HG03103 (cell line): ENCODE data around the gene IPMK.
"Not testable (repeated sequence)": the region's sequence is repeated elsewhere in the genome, so short reads cannot be mapped to it uniquely, and the experiment has no call there.

ENCODE experiments used
- ATAC-seq: cut with Tn5 transposase; IDR thresholded peaks from one replicate; pipeline ENCODE4 v1.9.1; 2021; ENCODE audit warnings: low read depth; ENCODE audit not compliant: unreplicated experiment

The IPMK gene

DNA sequence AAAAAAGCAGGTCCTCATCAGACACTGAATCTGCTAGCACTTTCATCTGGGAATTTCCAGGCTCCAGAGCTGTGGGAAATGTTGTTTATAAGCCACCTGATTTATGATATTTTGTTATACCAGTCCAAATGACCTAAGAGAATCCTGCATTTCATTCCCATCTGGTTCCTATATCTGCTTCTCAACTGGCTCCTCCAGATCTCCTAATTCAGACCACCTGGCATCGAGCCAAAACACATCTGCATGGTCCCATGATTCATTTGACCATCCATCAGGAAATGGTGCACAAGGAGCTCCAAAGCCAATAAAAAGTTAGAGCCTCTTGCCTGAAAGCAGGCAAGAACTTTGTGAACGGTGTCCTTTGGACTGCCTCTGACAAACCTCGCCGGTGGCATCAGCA lies 108.9 kb downstream of the IPMK start:
- ATAC-seq: no peak

DNA sequence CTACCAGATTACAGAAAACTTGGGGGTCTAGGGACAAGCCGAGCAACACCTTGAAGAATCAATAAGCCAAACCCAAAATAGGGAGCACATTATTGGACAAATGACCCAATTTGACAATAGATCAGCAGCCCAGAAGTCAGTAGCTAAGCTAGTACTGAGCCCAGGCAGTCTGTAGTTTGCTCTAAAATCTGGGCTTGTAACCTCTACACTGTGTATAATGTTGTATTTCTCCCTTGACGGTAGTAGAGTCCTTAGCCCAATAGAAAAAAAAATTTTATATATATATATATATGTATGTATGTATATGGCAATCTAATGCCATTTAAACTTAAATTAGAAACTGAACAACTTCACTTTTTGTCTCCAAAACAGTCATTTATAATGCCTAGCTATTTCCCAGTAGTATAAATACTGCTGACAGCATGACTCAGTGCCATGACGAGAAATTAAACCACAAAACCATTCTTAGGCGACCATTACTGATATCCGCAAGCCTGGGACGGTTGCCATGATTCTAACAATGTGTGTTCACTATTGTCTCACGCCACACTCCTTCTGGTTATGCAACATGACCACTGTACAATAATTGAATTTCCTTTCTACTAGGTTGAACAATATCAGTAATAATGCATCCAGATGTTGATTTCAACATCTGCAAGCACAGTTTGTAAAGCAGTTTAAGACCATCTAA lies 110.5 kb downstream of the IPMK start:
- no peak for ATAC-seq

DNA sequence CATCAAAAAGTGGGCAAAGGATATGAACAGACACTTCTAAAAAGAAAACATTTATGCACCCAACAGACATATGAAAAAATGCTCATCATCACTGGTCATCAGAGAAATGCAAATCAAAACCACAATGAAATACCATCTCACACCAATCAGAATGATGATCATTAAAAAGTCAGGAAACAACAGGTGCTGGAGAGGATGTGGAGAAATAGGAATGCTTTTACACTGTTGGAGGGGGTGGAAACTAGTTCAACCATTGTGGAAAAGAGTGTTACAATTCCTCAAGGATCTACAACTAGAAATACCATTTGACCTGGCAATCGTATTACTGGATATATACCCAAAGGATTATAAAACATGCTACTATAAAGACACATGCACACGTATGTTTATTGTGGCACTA lies 111.8 kb downstream of the IPMK start:
- ATAC-seq: not testable (repeated sequence)

DNA sequence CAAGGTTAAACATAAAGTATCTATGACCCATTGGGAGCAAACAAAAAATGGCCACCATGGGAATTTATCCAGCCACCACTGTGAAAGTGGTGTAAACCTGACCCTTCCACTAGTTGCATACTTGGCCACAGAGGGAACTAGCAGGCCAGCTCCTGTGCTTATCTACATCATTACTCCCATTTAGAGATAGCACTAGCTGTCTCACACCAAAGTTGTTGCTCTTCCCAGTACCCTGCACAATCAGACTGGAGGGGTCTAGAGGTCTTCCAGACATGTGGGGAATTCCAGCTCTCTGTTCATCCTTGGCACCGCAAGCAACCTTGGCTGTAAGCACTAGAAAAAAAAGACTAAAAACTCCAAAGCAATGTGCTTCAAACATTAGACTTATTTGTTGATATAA lies 113.9 kb downstream of the IPMK start:
- ATAC-seq: no peak

DNA sequence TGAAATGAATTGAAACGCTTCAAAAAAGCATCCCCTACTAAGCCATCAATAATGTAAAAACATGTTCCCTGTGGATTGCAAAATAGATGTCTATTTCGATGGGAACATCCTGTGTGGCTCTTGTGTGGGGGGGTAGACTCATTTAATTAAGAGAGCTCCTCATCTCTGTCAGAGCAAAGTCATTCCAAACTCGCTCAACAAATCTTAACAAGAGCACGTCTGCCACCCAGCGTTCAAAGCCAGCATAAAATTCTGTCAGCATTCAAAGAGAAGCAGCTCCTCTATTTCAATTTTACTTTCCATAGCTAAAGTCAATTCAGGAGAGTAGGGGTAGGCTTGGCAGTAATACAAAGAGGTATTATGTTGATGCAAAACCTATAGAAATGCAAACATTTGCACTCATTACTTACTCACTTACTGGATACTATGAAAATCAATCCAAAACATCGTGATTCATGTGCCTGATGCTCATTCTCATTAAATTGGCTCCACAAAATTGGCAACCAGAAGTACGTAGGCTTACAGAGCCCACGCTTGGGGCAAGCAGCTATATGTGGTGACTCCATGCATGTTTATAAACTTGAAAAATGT lies 114.9 kb downstream of the IPMK start:
- ATAC-seq: no peak

DNA sequence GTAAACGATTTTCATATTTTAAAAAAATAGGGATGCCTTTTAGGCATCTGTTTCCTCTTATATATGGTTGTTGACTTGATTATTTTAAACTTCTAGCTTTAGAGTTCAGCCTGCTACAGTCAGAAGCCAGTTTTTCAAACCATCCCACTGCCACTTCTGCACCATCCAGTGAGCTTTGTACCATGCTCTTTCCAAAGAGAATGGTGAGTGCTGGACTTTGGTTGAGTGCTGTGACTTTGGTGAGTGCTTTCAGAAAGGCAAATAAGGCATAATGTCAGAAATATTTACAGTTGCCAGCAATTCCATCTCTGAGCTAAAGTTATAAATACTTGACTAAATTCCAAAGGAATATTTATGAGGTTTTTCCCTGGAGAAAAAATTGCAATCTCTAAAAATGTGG lies 117.4 kb downstream of the IPMK start:
- no peak for ATAC-seq

DNA sequence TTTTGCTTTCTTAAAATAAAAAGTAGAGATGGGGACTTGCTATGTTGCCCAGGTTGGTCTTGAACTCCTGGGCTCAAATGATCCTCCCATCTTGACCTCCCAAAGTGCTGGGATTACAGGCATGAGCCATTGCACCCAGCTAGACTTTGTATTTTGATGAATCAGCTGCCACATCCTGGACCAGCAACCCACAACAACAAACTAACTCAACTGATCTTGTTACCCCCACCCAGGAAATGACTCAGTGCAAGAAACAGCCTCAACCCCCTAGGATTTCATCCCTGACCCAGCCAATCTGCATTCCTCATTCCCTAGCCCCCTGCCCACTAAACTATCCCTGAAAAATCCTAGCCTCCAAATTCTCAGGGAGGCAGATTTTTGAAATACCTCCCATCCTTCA lies 123.8 kb downstream of the IPMK start:
- no peak for ATAC-seq
